Inflammatory macrophage (primary cell): ENCODE results near the gene PLK5.
A peak's percentile ranks its signal among the peaks of the same experiment; 100 is the strongest.
"Not testable (repeated sequence)": the region's sequence is repeated elsewhere in the genome, so short reads cannot be mapped to it uniquely, and the experiment has no call there.

ENCODE experiments used
- DNase-seq, 2 donors: peaks; one replicate each; pipeline ENCODE4 v3.0.0-alpha.2; 2020 to 2022

The PLK5 gene

GRCh38 chr19:1509602-1510441 is 14.1 kb upstream of the PLK5 start:
- DNase-seq = no peak

GRCh38 chr19:1510442-1510806 is 13.5 kb upstream of the PLK5 start:
- no peak for DNase-seq

- DNase-seq = no peak
Observed at GRCh38 chr19:1510807-1511206, 13.1 kb upstream of the PLK5 start.

- DNase-seq = no peak
Observed at GRCh38 chr19:1511318-1512317, 12.3 kb upstream of the PLK5 start.

GRCh38 chr19:1512671-1513498 is 11.0 kb upstream of the PLK5 start, which contains the start of gene ADAMTSL5:
Gene ADAMTSL5, minus strand, starts transcription at chr19:1513019. Its CDS starts 2,076 bp downstream, at chr19:1510943.
- DNase-seq = peak; percentile 22 to 58

- DNase-seq = peak; percentile 54 to 68
Observed at GRCh38 chr19:1513499-1514294, 10.2 kb upstream of the PLK5 start.

GRCh38 chr19:1514295-1514661 is 9.6 kb upstream of the PLK5 start:
- DNase-seq = no peak

GRCh38 chr19:1514986-1515721 is 8.7 kb upstream of the PLK5 start:
- no peak for DNase-seq

GRCh38 chr19:1516395-1516753 is 7.5 kb upstream of the PLK5 start:
- no peak for DNase-seq

GRCh38 chr19:1518471-1518870 is 5.4 kb upstream of the PLK5 start:
- no peak for DNase-seq

GRCh38 chr19:1519802-1520201 is 4.1 kb upstream of the PLK5 start:
- not testable (repeated sequence) for DNase-seq

- DNase-seq = no peak
Observed at GRCh38 chr19:1520203-1520780, 3.6 kb upstream of the PLK5 start.

- no peak for DNase-seq
Observed at GRCh38 chr19:1521636-1522035, 2.2 kb upstream of the PLK5 start.

- no peak for DNase-seq
Observed at GRCh38 chr19:1522061-1522460, 1.8 kb upstream of the PLK5 start.

GRCh38 chr19:1522838-1523237 is 1.0 kb upstream of the PLK5 start:
- DNase-seq = no peak

GRCh38 chr19:1524287-1524971 is 552 bp downstream of the PLK5 start:
- no peak for DNase-seq

GRCh38 chr19:1524972-1525325 is 1.1 kb downstream of the PLK5 start:
- DNase-seq = no peak

- no peak for DNase-seq
Observed at GRCh38 chr19:1525343-1525742, 1.5 kb downstream of the PLK5 start.

- DNase-seq = no peak
Observed at GRCh38 chr19:1526066-1526778, 2.3 kb downstream of the PLK5 start.
